Measurements from ENCODE around the gene CTNND1.
A peak's percentile ranks its signal among the peaks of the same experiment; 100 is the strongest.

The CTNND1 gene

GRCh38 chr11:57752954-57753353 is 8.6 kb upstream of the CTNND1 start:
- no peak for TF ChIP-seq CTCF (IDR thresholded peaks at IDR 0.05; ENCODE audit: insufficient read depth, low read length, missing control alignments)
- POLR2A ChIA-PET: interaction anchor here (1.2 kb wide), 1 partner anchor 48 kb away, joined by 3 read pairs; no protein-coding TSS in a partner anchor
- CTCF ChIA-PET: interaction anchor here (2.2 to 9.9 kb wide), 2 partner anchors 11 to 48 kb away, joined by 26 to 200 read pairs; no protein-coding TSS in a partner anchor
- no peak for DNase-seq (ENCODE audit: low read depth, low spot score)
- no peak overlapping the region for H3K4me3 ChIP-seq (ENCODE audit: low read depth, low read length)

- TF ChIP-seq CTCF (IDR thresholded peaks at IDR 0.05; ENCODE audit: insufficient read depth, low read length, missing control alignments): no peak
- no peak overlapping the region for H3K4me3 ChIP-seq (ENCODE audit: low read depth, low read length)
- ChIA-PET POLR2A (interaction anchor here (0.8 kb wide), 1 partner anchor 18 kb away, joined by 4 read pairs; no protein-coding TSS in a partner anchor), CTCF (interaction anchor here (0.7 to 16.3 kb wide), 9 partner anchors 10 to 766 kb away, joined by 3 to 315 read pairs (median 4); no protein-coding TSS in a partner anchor)
- DNase-seq (ENCODE audit: low read depth, low spot score): no peak
These were observed 3.4 kb upstream of the CTNND1 start for GRCh38 chr11:57758174-57758573.

- no peak for TF ChIP-seq CTCF (IDR thresholded peaks at IDR 0.05; ENCODE audit: insufficient read depth, low read length, missing control alignments)
- peak overlapping the region; percentile 88 for H3K4me3 ChIP-seq (ENCODE audit: low read depth, low read length)
- CTCF ChIA-PET: interaction anchor here (1.5 to 16.3 kb wide), 8 partner anchors 10 to 42 kb away, joined by 5 to 315 read pairs (median 14); partner anchors contain the start of genes BTBD18 and SELENOH
- DNase-seq (ENCODE audit: low read depth, low spot score): no peak
- POLR2A ChIA-PET: interaction anchor here (1.1 to 2.5 kb wide), 5 partner anchors 16 to 43 kb away, joined by 3 to 14 read pairs (median 6); partner anchors contain the start of gene SELENOH
These were observed 746 bp downstream of the CTNND1 start for GRCh38 chr11:57762235-57762861.

GRCh38 chr11:57763568-57763967 is 2.0 kb downstream of the CTNND1 start:
- TF ChIP-seq CTCF (IDR thresholded peaks at IDR 0.05; ENCODE audit: insufficient read depth, low read length, missing control alignments): peak; percentile 45
- H3K4me3 ChIP-seq (ENCODE audit: low read depth, low read length): peak overlapping the region; percentile 88
- no peak for DNase-seq (ENCODE audit: low read depth, low spot score)
- ChIA-PET CTCF (interaction anchor here (0.7 to 16.3 kb wide), 11 partner anchors 9 to 749 kb away, joined by 3 to 315 read pairs (median 9); partner anchors contain the start of gene BTBD18), POLR2A (interaction anchor here (1.0 to 1.4 kb wide), 2 partner anchors 13 to 15 kb away, joined by 5 to 6 read pairs; no protein-coding TSS in a partner anchor)

GRCh38 chr11:57764021-57764420 is 2.4 kb downstream of the CTNND1 start:
- no peak for TF ChIP-seq CTCF (IDR thresholded peaks at IDR 0.05; ENCODE audit: insufficient read depth, low read length, missing control alignments)
- H3K4me3 ChIP-seq (ENCODE audit: low read depth, low read length): peak overlapping the region; percentile 88
- ChIA-PET POLR2A (interaction anchor here (0.7 to 1.4 kb wide), 3 partner anchors 9 to 14 kb away, joined by 3 to 6 read pairs (median 5); no protein-coding TSS in a partner anchor), CTCF (interaction anchor here (0.7 to 16.3 kb wide), 11 partner anchors 9 to 760 kb away, joined by 3 to 315 read pairs (median 8); partner anchors contain the start of gene BTBD18)
- no peak for DNase-seq (ENCODE audit: low read depth, low spot score)

- TF ChIP-seq CTCF (IDR thresholded peaks at IDR 0.05; ENCODE audit: insufficient read depth, low read length, missing control alignments): no peak
- H3K4me3 ChIP-seq (ENCODE audit: low read depth, low read length): peak overlapping the region; percentile 88
- ChIA-PET POLR2A (interaction anchor here (0.7 to 1.4 kb wide), 3 partner anchors 8 to 14 kb away, joined by 3 to 6 read pairs (median 5); no protein-coding TSS in a partner anchor), CTCF (interaction anchor here (1.0 to 16.3 kb wide), 11 partner anchors 8 to 759 kb away, joined by 3 to 315 read pairs (median 8); partner anchors contain the start of genes BTBD18 and SELENOH)
- DNase-seq (ENCODE audit: low read depth, low spot score): no peak
These were observed 3.0 kb downstream of the CTNND1 start for GRCh38 chr11:57764566-57764965.
